Measurements from ENCODE around the gene TUBB8.
"Not testable (repeated sequence)": the region's sequence is repeated elsewhere in the genome, so short reads cannot be mapped to it uniquely, and the experiment has no call there.

Gene TUBB8

DNA sequence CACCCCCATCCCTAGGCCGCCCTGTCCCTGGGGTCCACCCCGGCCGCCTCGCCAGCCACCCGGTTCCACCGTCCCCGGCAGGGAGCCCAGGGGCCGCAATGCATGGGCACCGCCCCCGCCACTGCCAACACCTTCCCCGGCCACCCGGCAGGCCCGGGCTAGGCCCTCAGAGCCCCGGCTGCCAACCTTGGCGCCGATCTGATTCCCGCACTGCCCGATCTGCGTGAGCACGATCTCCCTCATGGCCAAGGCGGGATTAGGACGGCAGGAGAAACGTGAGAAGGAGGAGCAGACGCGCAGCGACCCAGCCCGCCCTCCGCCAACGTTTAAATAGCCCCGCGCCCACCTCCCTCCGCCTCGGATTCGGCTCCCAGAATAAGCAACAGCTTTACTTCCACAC lies at the start of gene TUBB8:
Gene TUBB8 (minus strand): TSS at position 301 of the 400 bp plus-strand sequence. CDS start 58 bp downstream, at position 243.
- no peak within 1 kb of the TSS for H3K4me3 ChIP-seq (ENCODE audit: low read depth, low read length)
- DNase-seq (ENCODE audit: low read depth): no peak

DNA sequence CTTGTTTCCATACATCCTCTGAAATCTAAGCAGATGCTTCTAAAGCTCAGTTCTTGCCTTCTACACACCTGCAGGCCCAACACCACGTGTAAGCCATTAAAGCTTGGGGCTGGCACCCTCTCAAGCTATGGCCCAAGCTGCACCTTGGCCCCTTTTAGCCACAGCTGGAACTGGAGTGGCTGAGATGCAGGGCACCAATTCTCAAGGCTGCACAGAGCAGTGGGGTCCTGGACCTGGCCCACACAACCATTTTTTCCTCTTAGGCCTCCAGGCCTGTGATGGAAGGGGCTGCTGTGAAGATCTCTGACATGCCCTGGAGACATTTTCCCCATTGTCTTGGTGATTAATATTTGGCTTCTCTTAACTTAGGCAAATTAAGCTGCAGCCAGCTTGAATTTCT lies 47.4 kb upstream of the TUBB8 start:
- DNase-seq (ENCODE audit: low read depth): no peak

DNA sequence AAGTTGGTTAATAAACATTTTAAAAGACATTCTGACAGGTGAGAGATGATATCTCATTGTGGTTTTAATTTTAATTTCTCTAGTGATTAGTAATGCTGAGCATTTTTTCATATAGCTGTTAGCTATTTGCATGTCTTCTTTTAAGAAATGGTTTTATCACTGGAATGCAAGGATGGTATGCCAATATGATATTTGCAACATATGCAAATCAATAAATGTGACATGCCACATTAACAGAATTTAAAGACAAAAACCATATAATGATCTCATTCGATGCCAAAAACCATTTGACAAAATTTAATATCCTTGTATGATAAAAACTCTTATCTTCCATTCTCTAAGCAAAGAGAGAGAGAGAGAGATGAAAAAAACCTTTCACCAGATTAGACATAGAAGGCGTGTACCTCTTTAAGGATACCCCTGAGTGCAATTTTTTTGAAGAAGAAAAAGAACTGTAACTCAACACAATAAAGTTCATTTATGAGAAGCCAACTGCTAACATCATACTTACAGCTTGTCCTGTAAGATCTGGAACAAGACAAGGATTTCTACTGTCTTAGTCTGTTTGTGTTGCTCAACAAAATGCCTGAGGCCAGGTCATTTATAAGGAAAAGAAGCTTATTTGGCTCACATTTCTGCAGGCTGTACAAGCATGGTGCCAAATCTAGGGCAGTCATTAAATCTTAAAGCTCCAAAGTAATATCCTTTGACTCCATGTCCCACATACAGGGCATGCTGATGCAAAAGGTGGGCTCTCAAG lies 46.4 kb upstream of the TUBB8 start:
- DNase-seq (ENCODE audit: low read depth): no peak
- H3K4me3 ChIP-seq (ENCODE audit: low read depth, low read length): no peak overlapping the region

More for the DNA sequence above, 47.4 kb upstream of the TUBB8 start:
- H3K4me3 ChIP-seq (ENCODE audit: low read depth, low read length): no peak overlapping the region

DNA sequence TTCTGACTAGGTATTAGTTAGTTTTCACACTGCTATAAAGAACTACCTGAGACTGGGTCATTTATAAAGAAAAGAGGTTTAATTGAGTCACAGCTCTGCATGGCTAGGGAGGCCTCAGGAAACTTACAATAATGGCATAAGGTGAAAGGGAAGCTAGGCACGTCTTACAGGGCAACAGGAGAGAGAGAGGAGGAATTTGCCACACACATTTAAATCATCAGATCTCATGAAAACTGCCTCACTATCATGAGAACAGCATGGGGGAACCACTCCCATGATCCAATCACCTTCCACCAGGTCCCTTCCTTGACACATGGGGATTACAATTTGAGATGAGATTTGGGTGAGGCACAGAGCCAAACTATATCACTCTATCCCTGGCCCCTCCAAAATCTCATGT lies 45.5 kb upstream of the TUBB8 start:
- no peak overlapping the region for H3K4me3 ChIP-seq (ENCODE audit: low read depth, low read length)
- no peak for DNase-seq (ENCODE audit: low read depth)

DNA sequence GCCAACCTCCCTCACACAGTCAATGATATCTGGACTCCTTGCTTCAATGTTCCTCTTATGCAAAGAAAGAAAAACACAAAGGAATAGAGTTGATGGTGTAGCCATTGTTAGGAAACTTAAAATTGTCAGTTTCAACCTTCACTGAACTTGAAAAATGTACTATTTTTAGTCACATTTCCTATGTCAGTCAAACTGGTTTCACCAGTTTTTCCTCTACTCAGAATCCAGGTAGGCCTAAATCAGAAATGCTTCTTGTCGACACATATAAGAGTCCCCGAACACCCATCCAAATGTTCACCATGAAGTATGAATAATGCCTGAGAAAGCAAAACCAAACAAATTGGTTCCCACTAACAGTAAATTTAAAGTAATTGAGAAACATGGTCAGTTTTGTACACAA lies 43.8 kb upstream of the TUBB8 start:
- no peak for DNase-seq (ENCODE audit: low read depth)
- H3K4me3 ChIP-seq (ENCODE audit: low read depth, low read length): no peak overlapping the region

DNA sequence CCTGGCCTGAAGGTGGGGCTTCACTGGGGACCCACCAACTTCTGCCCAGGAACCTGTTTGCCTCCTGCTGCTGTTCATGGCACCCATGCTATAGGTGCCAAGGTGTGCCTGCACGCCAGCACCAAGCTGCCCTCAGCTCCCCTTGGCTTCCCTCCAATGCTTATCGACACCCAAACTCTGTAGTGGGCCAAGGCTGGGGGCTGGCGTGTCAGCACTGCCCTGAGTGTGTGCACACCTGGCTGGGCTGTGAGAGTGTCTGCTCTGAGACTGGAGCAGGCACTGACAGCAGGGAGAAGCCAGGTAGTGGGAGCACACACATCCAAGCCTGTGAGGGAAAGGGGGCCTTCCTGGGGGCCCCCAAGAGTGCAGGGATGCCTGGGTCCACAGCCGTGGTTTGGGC lies 43.1 kb upstream of the TUBB8 start:
- no peak for DNase-seq (ENCODE audit: low read depth)
- no peak overlapping the region for H3K4me3 ChIP-seq (ENCODE audit: low read depth, low read length)

DNA sequence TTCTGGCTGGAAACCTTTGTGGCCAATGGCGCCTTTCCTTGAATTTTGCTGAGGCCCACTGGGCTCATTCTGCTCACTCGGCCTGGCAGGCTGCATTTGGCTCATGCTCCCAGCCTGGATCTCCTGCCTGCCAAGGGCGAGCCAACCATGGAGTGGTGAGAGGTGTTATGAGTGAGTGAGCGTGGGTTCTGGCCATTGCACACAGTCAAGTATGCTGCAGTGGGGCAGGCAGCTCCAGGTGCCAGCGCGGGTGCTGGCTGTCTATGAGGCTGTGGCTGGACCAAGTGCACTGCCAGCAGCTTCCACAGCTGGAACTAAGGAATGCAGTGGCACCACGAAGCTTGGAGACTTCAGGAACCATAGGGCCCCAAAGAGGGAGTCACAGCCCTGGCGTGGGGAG lies 42.2 kb upstream of the TUBB8 start:
- H3K4me3 ChIP-seq (ENCODE audit: low read depth, low read length): no peak overlapping the region
- no peak for DNase-seq (ENCODE audit: low read depth)

DNA sequence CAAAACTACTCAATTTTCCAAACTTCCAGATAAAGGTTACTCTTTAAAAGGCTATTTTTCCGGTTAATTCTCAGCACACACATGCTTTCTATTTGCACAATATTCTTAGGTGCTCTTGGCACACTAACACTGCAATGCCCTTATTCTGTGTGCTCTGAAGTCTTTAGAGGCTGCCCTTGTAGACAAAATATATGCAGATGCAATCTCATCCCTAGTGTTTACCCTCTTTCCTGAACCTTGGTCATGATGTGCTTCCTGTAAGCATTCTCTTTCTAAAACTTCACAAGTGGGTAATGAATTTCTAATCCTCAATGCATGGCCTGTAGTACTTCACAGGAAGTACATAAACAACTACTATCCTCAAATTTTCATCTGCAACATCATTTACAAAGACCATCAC lies 41.1 kb upstream of the TUBB8 start:
- DNase-seq (ENCODE audit: low read depth): no peak
- H3K4me3 ChIP-seq (ENCODE audit: low read depth, low read length): no peak overlapping the region

DNA sequence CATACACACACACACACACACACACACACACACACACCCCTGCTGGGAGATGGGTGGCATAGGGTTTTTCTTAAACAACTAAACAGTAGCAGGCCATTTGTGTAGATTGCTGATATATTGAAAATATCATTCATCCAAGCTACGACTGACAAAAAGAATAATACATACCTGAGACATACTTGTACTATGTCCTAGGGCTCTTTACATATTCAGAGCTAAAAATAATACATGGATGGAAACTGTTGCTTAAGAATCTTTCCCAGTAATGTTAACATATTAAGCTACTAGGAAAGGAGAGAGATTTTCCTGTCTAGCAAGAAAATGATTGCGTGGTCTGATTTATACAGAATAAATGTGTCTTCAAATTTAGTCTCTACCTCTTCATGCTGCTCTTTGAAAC lies 40.2 kb upstream of the TUBB8 start:
- no peak overlapping the region for H3K4me3 ChIP-seq (ENCODE audit: low read depth, low read length)
- DNase-seq (ENCODE audit: low read depth): no peak

DNA sequence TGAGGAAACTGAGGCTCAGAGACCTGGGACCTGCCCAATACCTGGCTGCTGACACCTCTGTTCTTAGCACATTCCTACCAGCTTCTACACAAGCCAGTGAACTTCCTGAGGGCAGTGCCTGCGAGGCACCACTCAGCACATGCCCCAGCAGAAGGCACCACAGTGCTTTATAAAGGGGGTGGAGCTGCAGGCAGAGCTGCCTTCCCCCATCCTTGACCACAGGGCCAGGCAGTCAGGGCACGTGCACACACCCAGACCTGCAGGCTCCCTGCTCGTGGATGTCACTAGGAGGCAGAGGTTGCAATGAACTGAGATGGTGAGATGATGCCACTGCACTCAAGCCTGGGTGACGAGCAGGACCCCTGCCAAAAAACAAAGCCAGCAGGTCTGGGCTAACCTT lies 39.2 kb upstream of the TUBB8 start:
- no peak for DNase-seq (ENCODE audit: low read depth)
- H3K4me3 ChIP-seq (ENCODE audit: low read depth, low read length): no peak overlapping the region

DNA sequence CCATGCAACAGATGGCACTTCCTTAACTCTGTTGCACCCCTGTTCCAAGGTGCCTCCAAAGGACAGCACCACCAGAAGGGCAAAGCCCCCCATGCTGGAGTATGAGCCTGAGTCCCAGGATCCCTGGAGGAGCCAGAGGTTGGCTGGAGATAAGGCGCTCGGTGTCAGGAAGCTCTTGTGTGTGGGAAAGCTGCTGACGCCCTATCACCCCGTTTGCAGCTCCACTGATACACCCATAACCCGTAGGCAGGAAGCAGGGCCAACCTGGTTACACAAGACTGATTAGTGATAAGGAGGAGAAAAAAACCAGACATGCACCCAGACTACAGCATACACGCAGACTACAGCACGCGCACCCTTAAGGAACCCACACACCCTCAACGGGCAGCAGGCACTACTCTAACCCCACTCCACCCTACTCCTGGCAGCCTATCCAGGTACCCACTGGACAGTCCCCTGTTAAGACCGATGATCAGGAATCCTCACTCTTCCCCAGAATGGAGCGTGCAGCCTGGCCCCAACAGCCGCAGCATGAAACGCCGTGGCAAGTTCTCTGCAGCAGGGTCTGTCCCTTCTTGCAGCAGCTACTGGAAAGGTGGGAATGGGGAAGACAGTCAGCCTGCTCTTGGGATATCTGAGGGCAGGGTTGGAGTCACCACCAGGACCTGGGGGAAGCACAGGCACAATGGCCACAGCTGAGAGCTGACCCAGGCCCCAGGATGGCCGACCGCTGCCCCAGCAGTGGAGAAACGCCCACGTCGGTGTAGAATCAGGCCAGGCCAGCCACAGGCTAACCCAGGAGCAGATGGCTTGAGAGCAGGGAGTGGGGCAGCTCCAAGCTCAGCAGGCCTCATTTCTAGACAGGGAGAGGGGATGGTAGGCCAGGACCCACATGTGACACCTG lies 38.3 kb upstream of the TUBB8 start:
- DNase-seq (ENCODE audit: low read depth): no peak
- H3K4me3 ChIP-seq (ENCODE audit: low read depth, low read length): no peak overlapping the region

DNA sequence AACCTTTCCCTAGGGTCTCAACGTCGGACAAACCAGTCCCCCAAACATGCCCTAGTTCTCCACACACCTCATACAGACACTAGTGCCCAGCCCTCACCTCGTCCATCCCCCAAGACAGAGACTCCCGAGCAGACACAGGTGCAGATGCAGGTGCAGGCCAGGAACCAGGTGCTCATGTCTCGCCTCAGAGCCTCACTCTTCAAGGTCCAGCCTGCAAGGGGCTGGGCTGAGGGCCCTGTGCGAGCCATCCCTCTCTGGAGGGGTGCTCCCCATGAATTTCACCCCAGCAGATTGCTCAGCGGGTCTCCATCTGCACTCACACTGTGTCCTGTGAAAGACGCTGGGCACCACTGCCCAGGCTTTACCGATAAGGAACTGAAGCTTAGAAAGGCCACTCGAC lies 36.9 kb upstream of the TUBB8 start:
- DNase-seq (ENCODE audit: low read depth): no peak
- no peak overlapping the region for H3K4me3 ChIP-seq (ENCODE audit: low read depth, low read length)

DNA sequence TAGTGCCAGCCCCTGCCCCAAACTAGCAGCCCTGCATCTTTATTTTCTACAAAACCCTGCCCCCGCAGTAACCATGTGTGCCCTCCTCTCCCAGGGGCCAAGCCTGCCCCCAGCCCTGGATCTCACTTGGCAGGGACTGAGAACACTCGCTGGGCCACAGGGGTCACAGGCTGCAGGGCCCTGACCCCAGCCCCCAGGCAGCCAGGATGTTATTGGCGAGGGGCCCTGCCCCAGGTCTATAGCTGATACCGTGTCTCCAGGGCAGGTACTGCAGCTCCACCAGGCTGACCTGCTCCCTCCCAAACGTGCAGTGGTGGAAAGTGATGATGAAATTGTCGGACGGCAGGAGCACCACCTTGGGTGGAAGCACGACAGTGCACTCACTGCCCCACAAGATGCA lies 35.9 kb upstream of the TUBB8 start:
- DNase-seq (ENCODE audit: low read depth): no peak
- no peak overlapping the region for H3K4me3 ChIP-seq (ENCODE audit: low read depth, low read length)

DNA sequence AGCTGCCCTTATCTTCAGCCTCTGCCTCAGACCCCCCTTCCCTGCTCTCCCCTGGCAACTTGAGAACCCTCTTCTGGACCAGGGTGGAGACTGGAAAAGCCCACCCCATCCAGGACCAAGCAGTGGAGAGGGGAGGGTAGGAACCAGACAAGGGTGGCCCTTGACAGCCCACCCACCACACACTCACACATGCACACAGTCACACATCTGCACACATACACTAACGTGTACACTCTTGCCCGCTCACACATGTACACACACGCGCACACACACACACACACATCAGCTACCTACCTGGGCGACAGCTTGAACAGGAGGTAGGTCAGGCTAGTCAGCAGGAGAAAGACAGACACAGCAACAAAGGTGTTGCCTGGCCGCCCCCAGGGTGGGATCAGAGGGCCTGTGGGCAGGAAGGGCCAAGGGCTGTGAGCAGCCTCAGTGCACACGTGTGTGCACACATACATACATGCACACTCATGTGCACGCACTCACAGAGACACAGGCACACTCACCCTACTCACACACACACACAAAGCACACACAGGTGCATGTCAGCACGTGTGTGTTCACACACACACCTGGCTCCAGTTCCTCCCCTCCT lies 34.9 kb upstream of the TUBB8 start:
- no peak for DNase-seq (ENCODE audit: low read depth)
- no peak overlapping the region for H3K4me3 ChIP-seq (ENCODE audit: low read depth, low read length)

DNA sequence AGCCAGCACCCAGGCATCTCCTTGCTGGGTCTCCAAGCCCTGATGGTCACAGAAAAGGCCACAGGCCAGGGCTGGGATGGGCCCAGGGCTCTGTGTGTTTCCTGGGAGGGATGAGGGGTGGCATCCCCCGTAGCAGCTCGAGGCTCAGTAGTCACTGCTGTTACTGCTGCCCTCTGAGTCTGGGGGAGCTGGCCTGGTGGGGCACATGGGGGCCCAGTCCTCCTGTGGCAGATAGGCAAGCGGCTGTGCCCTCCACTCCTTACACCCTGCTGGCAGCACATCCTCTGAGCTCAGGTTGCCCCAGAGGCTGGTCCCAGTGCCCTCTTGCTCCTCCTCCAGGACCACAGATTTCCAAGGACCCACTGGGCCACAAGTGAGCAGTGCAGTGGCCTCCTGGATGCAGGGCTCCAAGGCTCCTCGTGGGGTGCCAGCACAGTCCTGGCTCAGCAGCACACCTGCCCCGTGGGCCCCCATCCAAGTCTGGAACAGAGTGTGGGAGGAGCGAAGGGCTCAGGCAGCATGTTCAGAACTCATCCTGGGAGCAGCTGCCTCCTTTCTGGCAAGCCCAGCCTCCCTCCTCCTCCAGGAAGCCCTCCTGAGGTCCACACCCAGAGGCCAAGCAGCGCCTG lies 31.5 kb upstream of the TUBB8 start:
- no peak for DNase-seq (ENCODE audit: low read depth)
- H3K4me3 ChIP-seq (ENCODE audit: low read depth, low read length): no peak overlapping the region

DNA sequence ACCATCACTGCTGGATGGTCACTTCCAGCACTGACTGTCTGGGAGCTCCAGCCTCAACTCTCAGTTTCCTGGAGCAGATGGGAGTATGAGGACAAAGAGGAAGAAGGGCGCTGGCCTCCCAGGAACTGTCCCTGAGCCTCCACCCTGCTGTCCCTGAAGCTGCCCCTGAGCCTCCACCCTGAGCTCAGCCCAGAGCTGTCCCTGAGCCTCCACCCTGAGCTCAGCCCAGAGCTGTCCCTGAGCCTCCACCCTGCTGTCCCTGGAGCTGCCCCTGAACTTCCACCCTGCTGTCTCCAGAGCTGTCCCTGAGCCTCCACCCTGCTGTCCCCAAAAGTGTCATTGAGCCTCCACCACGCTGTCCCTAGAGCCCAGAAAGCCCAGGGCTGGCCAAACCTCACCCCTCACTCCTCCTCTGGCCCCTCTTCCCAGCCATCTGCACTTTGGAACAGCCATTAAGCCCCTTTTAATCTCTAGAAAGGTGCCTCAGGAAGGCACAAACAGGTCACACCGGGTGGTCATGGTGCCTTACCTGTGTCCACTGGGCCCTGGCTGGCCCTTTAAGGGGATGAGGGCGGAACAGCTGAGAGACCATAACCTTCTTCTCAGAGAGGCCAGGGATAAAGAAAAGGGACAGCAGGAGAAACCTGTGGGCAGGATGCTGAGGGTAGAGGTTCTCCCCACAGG lies 30.6 kb upstream of the TUBB8 start:
- no peak overlapping the region for H3K4me3 ChIP-seq (ENCODE audit: low read depth, low read length)
- no peak for DNase-seq (ENCODE audit: low read depth)

DNA sequence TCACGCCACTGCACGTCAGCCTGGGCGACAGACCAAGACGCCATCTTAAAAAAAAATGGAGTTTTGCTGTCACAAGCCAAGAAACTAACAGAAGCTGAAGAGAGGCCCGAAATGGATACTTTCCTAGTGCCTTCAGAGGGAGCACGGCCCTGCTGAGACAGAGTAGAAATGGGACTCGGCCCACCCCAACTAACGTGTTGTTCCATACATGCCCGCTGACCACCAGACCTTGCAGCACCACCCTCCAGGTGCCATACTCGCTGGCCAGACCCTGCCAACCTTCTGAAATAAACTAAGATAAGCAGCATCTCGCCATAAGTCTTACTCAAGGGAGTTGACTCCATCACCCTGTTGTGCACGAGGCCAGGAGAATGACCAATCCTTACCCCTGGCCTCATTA lies 29.5 kb upstream of the TUBB8 start:
- DNase-seq (ENCODE audit: low read depth): no peak
- H3K4me3 ChIP-seq (ENCODE audit: low read depth, low read length): no peak overlapping the region

DNA sequence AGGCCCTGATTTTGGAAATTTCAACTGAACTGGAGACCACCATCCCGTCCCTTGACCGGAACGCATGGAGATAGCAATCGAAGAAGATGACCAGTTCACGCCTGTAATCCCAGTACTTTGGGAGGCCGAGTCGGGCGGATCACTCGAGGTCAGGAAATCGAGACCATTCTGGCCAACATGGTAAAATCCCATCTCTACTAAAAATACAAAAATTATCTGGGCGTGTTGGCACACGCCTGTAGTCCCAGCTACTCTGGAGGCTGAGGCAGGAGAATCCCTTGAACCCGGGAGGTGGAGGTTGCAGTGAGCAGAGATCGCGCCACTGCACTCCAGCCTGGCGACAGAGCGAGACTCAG lies 25.1 kb upstream of the TUBB8 start:
- peak overlapping the region; percentile 59 for H3K4me3 ChIP-seq (ENCODE audit: low read depth, low read length)
- not testable (repeated sequence) for DNase-seq (ENCODE audit: low read depth)

DNA sequence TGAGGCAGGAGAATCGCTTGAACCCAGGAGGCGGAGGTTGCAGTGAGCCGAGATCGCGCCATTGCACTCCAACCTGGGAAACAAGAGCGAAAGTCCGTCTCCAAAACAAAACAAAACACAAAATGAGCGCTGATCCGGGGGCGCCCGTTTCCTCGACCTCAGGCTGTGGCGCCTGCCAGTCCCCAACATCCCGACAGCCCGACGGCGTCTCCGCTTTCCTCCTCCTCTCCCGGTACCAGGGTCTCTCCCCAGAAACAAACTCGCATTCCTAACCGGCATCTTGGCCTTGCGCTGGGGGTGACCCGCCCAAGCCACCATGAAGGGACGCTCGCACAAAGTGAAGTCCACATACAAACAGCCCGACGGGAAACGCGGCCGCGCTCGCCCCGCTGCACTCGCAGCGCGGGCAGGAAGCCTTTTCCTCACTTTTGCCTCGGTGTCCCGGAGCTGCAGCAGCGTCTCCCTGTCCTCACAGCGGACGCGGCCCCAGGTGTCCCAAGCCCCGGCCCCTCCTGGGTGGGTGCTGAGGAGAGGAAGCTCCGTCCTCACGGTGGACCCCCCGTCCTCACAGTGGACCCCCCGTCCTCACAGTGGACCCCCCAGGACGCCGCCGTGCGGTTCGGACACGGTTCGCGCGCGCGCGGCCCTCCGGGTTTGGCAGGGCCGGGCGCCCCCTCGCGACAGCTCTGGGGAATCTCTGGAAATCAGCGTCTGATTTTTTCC lies 24.6 kb upstream of the TUBB8 start:
- peak; percentile 6 for DNase-seq (ENCODE audit: low read depth)
- peak overlapping the region; percentile 59 for H3K4me3 ChIP-seq (ENCODE audit: low read depth, low read length)
